Measurements from ENCODE around the gene FAM120A. TPM values are rescaled to one million over a fixed set of nuclear protein-coding genes. Genes with fewer than 3 reads are reported as not detected.

Gene FAM120A
- total and polyA plus RNA-seq, 2 of the 13 experiments (the other 11 are each of a cell fraction or from before 2014, with no cell fraction given), result 41.3 to 44.4 TPM

DNA sequence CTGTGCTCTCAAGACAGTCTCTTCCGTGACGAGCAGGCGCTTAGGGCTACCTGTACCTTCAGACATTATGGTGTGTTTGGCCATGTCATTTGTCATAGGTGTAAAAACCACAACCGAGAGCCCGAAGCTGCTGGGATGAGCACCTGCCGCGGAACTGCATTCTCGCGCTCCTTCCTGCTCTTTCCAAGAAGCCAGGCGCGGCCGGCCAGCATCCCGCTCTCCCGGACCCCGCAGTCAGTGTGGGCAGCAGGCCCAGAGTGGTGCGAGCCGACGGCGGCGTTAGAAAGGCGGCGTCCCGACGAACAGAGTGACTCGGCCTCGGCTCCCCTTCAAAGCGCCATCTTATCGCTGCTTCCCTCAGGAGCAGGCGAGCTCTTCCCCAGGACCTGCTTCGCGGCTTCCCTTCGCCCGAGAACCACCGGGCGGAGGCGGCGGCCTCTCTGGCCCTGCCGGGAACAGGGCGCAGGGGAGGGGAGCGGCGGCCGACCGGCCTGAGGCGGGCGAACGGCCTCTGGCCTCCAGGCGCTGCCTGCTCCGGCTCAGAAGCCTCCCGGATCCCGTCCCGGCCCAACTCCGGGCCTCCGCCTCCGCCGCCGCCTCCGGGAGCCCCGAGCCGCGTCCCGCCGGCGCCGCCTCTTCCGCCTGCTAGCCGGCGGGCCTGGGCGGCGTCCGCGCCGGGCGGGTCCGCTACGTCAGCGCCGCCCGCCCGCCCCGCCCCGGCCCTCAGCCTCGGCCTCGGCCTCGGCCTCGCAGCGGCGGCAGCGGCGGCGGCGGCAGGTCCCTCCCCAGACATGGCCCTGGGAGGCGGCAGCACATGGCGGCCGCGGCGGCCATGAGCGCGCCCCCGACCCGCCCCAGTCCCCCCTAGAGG is at the start of gene FAM120A (continued):
- TF ChIP-seq, protein P1, sequence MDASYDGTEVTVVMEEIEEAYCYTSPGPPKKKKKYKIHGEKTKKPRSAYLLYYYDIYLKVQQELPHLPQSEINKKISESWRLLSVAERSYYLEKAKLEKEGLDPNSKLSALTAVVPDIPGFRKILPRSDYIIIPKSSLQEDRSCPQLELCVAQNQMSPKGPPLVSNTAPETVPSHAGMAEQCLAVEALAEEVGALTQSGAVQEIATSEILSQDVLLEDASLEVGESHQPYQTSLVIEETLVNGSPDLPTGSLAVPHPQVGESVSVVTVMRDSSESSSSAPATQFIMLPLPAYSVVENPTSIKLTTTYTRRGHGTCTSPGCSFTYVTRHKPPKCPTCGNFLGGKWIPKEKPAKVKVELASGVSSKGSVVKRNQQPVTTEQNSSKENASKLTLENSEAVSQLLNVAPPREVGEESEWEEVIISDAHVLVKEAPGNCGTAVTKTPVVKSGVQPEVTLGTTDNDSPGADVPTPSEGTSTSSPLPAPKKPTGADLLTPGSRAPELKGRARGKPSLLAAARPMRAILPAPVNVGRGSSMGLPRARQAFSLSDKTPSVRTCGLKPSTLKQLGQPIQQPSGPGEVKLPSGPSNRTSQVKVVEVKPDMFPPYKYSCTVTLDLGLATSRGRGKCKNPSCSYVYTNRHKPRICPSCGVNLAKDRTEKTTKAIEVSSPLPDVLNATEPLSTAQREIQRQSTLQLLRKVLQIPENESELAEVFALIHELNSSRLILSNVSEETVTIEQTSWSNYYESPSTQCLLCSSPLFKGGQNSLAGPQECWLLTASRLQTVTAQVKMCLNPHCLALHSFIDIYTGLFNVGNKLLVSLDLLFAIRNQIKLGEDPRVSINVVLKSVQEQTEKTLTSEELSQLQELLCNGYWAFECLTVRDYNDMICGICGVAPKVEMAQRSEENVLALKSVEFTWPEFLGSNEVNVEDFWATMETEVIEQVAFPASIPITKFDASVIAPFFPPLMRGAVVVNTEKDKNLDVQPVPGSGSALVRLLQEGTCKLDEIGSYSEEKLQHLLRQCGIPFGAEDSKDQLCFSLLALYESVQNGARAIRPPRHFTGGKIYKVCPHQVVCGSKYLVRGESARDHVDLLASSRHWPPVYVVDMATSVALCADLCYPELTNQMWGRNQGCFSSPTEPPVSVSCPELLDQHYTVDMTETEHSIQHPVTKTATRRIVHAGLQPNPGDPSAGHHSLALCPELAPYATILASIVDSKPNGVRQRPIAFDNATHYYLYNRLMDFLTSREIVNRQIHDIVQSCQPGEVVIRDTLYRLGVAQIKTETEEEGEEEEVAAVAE (CRISPR knock-in tag; IDR thresholded peaks at IDR 0.05; ENCODE audit: borderline replicate concordance), result 0 out of 2 replicates have a peak, but pooled peaks have one; percentile 3
- TF ChIP-seq, protein P2, sequence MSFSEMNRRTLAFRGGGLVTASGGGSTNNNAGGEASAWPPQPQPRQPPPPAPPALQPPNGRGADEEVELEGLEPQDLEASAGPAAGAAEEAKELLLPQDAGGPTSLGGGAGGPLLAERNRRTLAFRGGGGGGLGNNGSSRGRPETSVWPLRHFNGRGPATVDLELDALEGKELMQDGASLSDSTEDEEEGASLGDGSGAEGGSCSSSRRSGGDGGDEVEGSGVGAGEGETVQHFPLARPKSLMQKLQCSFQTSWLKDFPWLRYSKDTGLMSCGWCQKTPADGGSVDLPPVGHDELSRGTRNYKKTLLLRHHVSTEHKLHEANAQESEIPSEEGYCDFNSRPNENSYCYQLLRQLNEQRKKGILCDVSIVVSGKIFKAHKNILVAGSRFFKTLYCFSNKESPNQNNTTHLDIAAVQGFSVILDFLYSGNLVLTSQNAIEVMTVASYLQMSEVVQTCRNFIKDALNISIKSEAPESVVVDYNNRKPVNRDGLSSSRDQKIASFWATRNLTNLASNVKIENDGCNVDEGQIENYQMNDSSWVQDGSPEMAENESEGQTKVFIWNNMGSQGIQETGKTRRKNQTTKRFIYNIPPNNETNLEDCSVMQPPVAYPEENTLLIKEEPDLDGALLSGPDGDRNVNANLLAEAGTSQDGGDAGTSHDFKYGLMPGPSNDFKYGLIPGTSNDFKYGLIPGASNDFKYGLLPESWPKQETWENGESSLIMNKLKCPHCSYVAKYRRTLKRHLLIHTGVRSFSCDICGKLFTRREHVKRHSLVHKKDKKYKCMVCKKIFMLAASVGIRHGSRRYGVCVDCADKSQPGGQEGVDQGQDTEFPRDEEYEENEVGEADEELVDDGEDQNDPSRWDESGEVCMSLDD (CRISPR knock-in tag; IDR thresholded peaks at IDR 0.05; ENCODE audit: borderline replicate concordance), result 0 out of 2 replicates have a peak, but pooled peaks have one; percentile 22
- no peak for TF ChIP-seq NR2F6 (IDR thresholded peaks at IDR 0.05)
- no peak for TF ChIP-seq NR2F6 (CRISPR knock-in tag; IDR thresholded peaks at IDR 0.05)
- TF ChIP-seq ZNF549 (CRISPR knock-in tag; IDR thresholded peaks at IDR 0.05), result no peak
- peak; percentile 19; the same call in 1 of the 2 replicates for TF ChIP-seq BORCS8-MEF2B (CRISPR knock-in tag; IDR thresholded peaks at IDR 0.05)
- no peak; the same call in 1 of the 2 replicates for TF ChIP-seq ETV5 (CRISPR knock-in tag; IDR thresholded peaks at IDR 0.05; ENCODE audit: borderline replicate concordance)
- TF ChIP-seq, protein P3, sequence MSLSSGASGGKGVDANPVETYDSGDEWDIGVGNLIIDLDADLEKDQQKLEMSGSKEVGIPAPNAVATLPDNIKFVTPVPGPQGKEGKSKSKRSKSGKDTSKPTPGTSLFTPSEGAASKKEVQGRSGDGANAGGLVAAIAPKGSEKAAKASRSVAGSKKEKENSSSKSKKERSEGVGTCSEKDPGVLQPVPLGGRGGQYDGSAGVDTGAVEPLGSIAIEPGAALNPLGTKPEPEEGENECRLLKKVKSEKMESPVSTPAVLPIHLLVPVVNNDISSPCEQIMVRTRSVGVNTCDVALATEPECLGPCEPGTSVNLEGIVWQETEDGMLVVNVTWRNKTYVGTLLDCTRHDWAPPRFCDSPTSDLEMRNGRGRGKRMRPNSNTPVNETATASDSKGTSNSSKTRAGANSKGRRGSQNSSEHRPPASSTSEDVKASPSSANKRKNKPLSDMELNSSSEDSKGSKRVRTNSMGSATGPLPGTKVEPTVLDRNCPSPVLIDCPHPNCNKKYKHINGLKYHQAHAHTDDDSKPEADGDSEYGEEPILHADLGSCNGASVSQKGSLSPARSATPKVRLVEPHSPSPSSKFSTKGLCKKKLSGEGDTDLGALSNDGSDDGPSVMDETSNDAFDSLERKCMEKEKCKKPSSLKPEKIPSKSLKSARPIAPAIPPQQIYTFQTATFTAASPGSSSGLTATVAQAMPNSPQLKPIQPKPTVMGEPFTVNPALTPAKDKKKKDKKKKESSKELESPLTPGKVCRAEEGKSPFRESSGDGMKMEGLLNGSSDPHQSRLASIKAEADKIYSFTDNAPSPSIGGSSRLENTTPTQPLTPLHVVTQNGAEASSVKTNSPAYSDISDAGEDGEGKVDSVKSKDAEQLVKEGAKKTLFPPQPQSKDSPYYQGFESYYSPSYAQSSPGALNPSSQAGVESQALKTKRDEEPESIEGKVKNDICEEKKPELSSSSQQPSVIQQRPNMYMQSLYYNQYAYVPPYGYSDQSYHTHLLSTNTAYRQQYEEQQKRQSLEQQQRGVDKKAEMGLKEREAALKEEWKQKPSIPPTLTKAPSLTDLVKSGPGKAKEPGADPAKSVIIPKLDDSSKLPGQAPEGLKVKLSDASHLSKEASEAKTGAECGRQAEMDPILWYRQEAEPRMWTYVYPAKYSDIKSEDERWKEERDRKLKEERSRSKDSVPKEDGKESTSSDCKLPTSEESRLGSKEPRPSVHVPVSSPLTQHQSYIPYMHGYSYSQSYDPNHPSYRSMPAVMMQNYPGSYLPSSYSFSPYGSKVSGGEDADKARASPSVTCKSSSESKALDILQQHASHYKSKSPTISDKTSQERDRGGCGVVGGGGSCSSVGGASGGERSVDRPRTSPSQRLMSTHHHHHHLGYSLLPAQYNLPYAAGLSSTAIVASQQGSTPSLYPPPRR (CRISPR knock-in tag; IDR thresholded peaks at IDR 0.05; ENCODE audit: borderline replicate concordance), result no peak
- no peak for TF ChIP-seq SSRP1 (CRISPR knock-in tag; IDR thresholded peaks at IDR 0.05)
- TF ChIP-seq PPARG (CRISPR knock-in tag; conservative IDR thresholded peaks at IDR 0.05), result no peak
- TF ChIP-seq THRA (CRISPR knock-in tag; IDR thresholded peaks at IDR 0.05; ENCODE audit: borderline replicate concordance), result no peak
- TF ChIP-seq ZNF768 (CRISPR knock-in tag; IDR thresholded peaks at IDR 0.05), result peak; percentile 70
- TF ChIP-seq, protein P4, sequence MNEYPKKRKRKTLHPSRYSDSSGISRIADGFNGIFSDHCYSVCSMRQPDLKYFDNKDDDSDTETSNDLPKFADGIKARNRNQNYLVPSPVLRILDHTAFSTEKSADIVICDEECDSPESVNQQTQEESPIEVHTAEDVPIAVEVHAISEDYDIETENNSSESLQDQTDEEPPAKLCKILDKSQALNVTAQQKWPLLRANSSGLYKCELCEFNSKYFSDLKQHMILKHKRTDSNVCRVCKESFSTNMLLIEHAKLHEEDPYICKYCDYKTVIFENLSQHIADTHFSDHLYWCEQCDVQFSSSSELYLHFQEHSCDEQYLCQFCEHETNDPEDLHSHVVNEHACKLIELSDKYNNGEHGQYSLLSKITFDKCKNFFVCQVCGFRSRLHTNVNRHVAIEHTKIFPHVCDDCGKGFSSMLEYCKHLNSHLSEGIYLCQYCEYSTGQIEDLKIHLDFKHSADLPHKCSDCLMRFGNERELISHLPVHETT (CRISPR knock-in tag; conservative IDR thresholded peaks at IDR 0.05), result peak; percentile 74

All from HepG2 (cell line).